Activated T-cell treated with anti-CD3 and anti-CD28 coated beads, Interleukin-2, amount 50 U/mL, for 48 hours (primary cell): ENCODE results near the gene MORN5.
"Not testable (repeated sequence)": the region's sequence is repeated elsewhere in the genome, so short reads cannot be mapped to it uniquely, and the experiment has no call there.

ENCODE experiments used
- DNase-seq, 2 experiments: peaks; one replicate each; pipeline ENCODE4 v3.0.0-alpha.2; 2020

Gene MORN5

GRCh38 chr9:122159026-122159924 lies at the start of gene MORN5, which contains the start of gene NDUFA8:
Gene MORN5 (plus strand): TSS chr9:122159908. CDS start chr9:122159973, 65 bp downstream.
Gene NDUFA8 (minus strand): TSS chr9:122159779. CDS start chr9:122159677, 102 bp downstream.
- DNase-seq = peak; percentile 97

DNA sequence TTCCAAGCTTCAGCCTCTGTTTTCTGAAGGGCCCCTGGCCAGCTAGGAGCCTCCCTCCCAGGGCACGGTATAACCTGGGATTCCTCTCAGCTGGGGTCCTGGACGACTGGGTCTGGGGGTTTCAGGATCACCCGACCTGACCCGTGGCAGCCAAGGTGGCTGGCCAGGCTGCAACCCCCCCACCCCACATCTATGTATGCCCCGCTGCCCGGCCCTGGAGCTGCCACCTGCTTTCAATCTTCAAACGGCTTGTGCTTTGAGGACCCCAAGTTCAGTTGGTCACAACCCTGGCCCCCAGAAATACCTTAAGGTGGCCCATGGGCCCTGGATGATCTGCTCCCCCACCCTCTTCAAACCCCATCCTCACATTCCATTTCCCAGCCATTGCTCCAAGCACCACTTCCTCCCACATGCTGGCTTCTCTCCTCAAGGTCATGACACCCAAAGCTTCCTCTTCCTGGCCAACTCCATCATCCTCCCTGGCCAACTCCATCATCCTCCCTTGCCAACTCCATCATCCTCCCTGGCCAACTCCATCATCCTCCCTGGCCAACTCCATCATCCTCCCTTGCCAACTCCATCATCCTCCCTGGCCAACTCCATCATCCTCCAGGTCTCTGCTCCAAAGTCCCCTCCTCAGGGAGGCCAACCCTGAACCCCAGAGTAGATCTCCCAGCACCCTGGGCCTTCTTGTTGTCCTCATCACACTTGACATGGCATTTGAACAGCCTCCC lies 49.4 kb upstream of the MORN5 start:
- no peak for DNase-seq

GRCh38 chr9:122111413-122112085 lies 48.2 kb upstream of the MORN5 start:
- no peak for DNase-seq

GRCh38 chr9:122112238-122112637 lies 47.5 kb upstream of the MORN5 start:
- DNase-seq = no peak

GRCh38 chr9:122113574-122113973 lies 46.1 kb upstream of the MORN5 start:
- no peak for DNase-seq

- no peak for DNase-seq
These were observed 44.3 kb upstream of the MORN5 start for GRCh38 chr9:122115176-122116035.

DNA sequence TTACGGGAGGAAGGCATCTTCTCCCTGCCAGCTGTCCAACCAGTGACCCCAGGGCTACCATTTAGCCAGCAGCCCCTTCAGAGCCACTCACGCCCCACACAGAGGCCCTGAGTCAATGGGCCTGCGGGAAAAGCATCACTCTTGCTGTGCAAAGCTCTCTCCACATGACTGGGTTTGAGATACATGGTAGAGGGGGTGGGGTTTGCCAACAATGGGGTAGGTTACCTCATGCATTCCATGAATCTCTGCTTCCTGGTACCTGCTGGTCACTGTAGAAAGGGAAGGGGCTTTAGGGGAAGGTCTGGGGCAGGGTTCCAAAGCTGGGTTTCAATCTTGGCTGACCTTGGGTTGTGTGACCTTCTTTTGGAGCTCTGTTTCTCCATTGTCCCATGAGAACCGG lies 43.7 kb upstream of the MORN5 start:
- DNase-seq = no peak

- DNase-seq = no peak
These were observed 43.1 kb upstream of the MORN5 start for GRCh38 chr9:122116448-122117173.

DNA sequence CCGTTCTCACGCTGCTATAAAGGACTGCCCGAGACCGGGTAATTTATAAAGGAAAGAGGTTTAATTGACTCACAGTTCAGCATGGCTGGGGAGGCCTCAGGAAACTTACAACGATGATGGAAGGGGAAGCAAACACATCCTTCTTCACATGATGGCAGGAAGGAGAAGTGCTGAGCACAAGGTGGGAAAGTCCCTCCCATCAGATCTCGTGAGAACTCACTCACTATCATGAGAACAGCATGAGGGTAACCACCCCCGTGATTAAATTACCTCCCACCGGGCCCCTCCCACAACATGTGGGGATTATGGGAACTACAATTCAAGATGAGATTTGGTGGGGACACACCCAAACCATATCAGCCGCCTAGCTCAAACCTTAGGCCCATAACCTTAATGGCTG lies 42.5 kb upstream of the MORN5 start:
- DNase-seq = not testable (repeated sequence)

DNA sequence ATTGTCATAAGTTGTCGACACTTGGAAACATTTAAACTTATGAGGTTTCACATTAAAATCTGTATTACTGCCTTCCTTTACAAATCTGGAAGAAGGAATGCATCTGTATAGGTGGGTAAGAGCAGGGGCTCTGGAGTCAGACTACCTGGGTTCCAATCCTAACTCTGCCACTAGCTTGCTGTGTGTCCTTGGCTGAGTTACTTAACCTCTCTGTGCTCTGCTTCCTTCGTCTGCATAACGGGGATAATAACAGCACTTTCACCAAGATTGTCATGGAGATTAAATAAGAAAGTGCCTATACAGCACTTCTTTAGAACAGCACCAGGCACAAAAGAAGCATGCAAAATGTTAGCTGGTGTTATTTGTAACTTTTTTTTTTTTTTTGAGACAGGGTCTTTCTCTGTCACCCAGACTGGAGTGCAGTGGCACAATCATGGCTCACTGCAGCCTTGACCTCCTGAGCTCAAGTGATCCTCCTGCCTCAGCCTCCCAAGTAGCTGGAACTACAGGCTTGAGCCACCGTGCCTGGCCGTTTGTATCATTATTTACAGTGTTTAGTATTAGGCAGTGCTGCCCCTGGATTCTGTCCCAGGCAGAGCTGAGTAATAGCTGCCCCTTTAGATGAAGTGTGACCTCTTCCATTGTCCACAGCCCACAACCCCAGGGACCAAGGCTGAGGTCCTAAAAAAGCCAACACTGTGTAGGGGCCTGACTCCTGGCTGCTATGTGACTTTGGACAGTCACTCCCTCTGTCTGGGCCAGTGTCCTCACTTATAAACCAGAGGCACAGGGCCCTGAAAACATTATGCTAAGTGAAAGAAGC lies 41.2 kb upstream of the MORN5 start:
- no peak for DNase-seq

GRCh38 chr9:122119166-122119521 lies 40.6 kb upstream of the MORN5 start:
- DNase-seq = no peak

- DNase-seq = no peak
These were observed 40.0 kb upstream of the MORN5 start for GRCh38 chr9:122119721-122120120.

- DNase-seq = no peak
These were observed 39.2 kb upstream of the MORN5 start for GRCh38 chr9:122120316-122121071.

DNA sequence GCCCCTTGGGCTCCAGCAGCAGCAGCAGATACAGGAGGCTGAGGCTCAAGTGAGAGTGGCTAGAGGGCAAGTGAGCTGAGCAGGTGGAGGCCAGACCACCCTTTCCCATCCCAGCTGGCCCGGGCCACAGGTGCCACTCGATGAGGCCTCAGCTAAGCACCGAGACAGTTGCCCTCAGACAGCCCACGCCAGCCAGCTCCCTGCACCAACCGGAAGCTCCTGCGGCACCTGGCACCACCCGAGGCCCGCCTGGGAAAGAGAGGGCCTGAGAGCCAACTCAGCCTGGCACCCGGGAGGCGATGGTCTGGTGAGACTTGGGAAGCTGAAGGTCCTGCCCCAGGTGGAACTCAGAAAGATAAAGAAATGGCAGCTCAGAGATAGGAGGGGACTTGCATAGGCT lies 38.3 kb upstream of the MORN5 start:
- DNase-seq = no peak

- DNase-seq = no peak
These were observed 37.8 kb upstream of the MORN5 start for GRCh38 chr9:122121931-122122330.

DNA sequence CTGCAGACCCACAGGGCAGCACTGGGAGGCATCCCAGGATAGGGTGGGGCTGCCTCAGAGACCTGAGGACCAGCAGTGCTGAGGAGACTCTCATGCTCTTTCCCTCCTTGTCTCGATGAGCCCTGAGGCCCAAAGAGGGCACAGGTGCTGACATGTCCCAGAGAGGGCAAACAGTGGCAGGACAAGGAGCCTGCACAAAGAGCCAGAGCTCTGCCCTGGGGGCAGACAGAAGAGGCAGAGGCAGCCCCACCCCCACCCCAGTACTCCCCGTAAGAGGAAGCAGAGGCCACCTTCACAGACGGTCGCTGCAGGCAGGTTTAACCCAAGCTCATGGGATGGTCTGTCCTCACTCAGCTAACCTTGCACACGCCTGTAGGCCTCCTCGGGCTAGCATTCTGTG lies 37.2 kb upstream of the MORN5 start:
- no peak for DNase-seq

GRCh38 chr9:122122903-122123632 lies 36.6 kb upstream of the MORN5 start:
- DNase-seq = peak; percentile 86 to 90

GRCh38 chr9:122124048-122124447 lies 35.7 kb upstream of the MORN5 start:
- DNase-seq = no peak

DNA sequence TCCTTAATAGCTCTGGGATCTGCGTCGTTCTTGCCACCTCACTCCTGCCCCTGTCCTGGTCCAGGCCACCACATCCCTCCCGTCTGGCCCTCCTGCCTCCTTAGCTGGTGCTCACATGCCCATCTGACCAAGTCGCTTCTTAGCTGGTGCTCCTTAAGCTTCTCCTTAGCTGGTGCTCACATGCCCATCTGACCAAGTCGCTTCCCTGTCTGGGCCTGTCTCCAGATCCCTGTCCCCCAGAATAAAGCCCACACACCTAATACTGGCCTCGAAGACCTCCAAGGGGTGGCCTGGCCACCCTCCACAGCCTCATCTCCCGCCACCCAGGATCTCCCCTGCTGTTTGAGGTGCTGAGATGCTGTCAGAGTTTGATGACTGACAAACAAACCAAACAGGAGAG lies 35.2 kb upstream of the MORN5 start:
- no peak for DNase-seq
